A673 (cell line): Measurements from ENCODE around the gene BNIPL.

Experiments used
- CTCF ChIP-seq: fragments of 300-800, 200-600 bp; sonication (generic); conservative IDR thresholded peaks from 2 replicates; pipeline ENCODE4 v1.5.1; 2017; ENCODE audit warnings: low read depth, mild to moderate bottlenecking, antibody characterized with exemption, low read length, moderate library complexity, mixed read lengths
- EZH2 ChIP-seq: fragments of 200-600 bp; sonication (generic); IDR thresholded peaks from 2 replicates; pipeline ENCODE4 v1.6.1; 2017; ENCODE audit warnings: borderline replicate concordance, low read depth, mild to moderate bottlenecking, mixed read lengths, antibody characterized with exemption, low read length; ENCODE audit not compliant: poor library complexity, severe bottlenecking

- TF ChIP-seq CTCF, result no peak
- TF ChIP-seq EZH2, result no peak
Measured at GRCh38 chr1:151048645-151049032, 12.3 kb downstream of the BNIPL start.
